IPS-20b (cell line): Measurements from ENCODE around the gene TMEM171.

Experiments used
- H3K27ac ChIP-seq: one replicate; pipeline ENCODE4 v1.5.1; 2013; ENCODE audit warnings: low read length
- H3K27me3 ChIP-seq: 2 replicates; pipeline ENCODE4 v1.6.1; 2013; ENCODE audit warnings: mild to moderate bottlenecking, low read length, inconsistent platforms; ENCODE audit not compliant: insufficient read depth
- H3K36me3 ChIP-seq: 2 replicates; pipeline ENCODE4 v1.6.1; 2013; ENCODE audit warnings: low read depth, mild to moderate bottlenecking, inconsistent platforms, low read length, moderate library complexity; ENCODE audit not compliant: insufficient read depth
- H3K4me1 ChIP-seq: 2 replicates; pipeline ENCODE4 v1.6.1; 2013; ENCODE audit warnings: mild to moderate bottlenecking, control low read depth, inconsistent platforms, low read length, moderate library complexity; ENCODE audit not compliant: insufficient read depth
- H3K4me3 ChIP-seq: 2 replicates; pipeline ENCODE4 v1.5.1; 2013; ENCODE audit warnings: mild to moderate bottlenecking, low read length, inconsistent platforms
- H3K9ac ChIP-seq: 2 replicates; pipeline ENCODE4 v1.6.1; 2013; ENCODE audit warnings: low read depth, mild to moderate bottlenecking, inconsistent platforms, low read length, moderate library complexity
- H3K9me3 ChIP-seq: 2 replicates; pipeline ENCODE4 v1.6.1; 2013; ENCODE audit warnings: mild to moderate bottlenecking, low read depth, low read length, inconsistent platforms; ENCODE audit not compliant: insufficient read depth

TMEM171 gene

GRCh38 chr5:73155271-73156222, 35.2 kb downstream of the TMEM171 start:
- Histone ChIP-seq H3K36me3 (no peaks in the 10 kb centered on the region), H3K4me1 (no peaks in the 10 kb centered on the region), H3K27me3 (no peaks in the 10 kb centered on the region), H3K27ac (no peak overlapping the region), H3K9me3 (no peaks in the 10 kb centered on the region), H3K4me3 (no peak overlapping the region), H3K9ac (no peak overlapping the region)

DNA sequence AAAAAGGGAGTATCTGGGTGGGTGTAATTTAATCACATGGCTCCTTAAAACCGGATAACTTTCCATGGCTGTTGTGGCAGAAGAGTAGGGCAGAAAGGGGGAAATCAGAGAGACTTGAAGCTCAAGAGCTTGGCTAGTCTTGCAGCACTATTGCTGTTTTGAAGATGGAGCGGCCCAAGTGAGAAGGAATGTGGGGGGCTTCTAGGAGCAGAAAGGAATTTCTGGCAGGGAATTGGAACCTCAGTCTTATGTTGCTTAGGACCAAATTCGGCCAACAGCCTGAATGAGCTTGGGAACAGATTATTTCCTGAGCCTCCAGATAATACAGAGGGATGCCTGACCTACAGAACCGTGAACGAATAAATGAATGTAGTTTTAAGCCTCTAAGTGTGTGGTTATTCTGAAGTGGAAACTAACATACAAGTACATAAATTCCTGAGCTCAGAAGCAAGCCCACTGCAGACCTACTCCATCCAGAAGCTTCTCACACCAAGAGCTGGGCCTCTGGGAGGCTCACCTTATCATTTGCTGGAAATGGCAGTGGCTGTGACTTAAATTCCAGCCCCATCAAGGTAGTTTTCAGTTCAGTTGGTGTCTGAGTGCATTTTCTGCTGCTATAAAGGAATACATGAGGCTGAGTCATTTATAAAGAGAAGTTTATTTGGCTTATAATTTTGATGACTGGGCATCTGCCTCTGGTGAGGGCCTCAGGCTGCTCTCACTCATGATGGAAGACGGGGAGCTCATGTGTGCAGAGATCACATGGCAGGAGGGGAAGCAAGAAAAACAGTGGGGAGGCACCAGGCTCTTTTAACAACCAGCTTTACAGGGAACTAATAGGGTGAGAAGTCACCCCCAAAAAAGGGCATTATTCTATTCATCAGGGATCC, 37.3 kb downstream of the TMEM171 start:
- Histone ChIP-seq H3K9ac (no peak overlapping the region), H3K27ac (no peak overlapping the region), H3K36me3 (no peaks in the 10 kb centered on the region), H3K27me3 (no peaks in the 10 kb centered on the region), H3K4me3 (no peak overlapping the region), H3K9me3 (no peaks in the 10 kb centered on the region), H3K4me1 (no peaks in the 10 kb centered on the region)

DNA sequence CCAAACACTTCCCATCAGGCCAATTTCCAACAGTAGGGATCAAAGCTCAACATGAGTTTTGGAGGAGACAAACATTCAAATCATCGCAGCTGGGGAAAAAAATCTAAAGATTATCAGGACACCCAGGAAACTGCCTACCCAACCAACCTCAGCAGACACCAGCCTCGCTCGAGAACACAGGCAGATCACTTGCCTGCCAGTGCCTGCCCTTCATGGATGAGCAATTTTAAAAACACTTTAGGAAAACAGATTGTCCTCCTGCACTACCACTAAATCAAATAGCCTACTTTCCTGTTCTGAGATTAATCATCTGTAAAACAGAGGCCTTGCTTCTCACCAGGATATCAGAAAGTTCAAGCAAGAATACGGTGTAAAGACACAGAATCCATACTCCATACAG, 37.9 kb downstream of the TMEM171 start:
- no peaks in the 10 kb centered on the region for H3K4me1 ChIP-seq
- H3K27me3 ChIP-seq: no peaks in the 10 kb centered on the region
- H3K27ac ChIP-seq: no peak overlapping the region

DNA sequence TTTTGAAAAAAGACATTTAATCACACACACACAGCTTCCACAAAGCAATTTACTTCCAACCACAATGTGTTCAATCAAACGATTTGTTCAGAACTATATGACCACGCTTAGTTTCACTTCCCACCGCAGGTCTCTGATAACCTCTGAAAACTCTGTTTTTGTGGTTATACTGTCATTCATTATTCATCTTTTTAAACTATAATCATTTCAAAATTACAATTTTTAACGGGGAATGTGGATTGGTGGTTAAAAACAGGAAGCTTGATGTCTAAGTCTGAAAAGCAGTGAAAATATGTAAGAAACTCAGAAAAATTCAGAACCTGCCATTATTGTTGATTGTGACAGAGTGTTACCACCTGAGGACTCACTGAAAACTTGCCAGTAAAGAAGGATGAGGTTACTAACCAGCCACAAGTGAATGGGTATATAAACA, 39.9 kb downstream of the TMEM171 start:
- no peak overlapping the region for H3K9ac ChIP-seq

More for the DNA sequence above, 37.9 kb downstream of the TMEM171 start:
- no peaks in the 10 kb centered on the region for H3K36me3 ChIP-seq
- no peak overlapping the region for H3K9ac ChIP-seq
- no peaks in the 10 kb centered on the region for H3K9me3 ChIP-seq
- no peak overlapping the region for H3K4me3 ChIP-seq

GRCh38 chr5:73170522-73170921, 50.1 kb downstream of the TMEM171 start:
- Histone ChIP-seq H3K9ac (no peak overlapping the region), H3K27ac (no peak overlapping the region), H3K9me3 (no peaks in the 10 kb centered on the region), H3K36me3 (no peaks in the 10 kb centered on the region), H3K27me3 (no peaks in the 10 kb centered on the region), H3K4me1 (no peaks in the 10 kb centered on the region), H3K4me3 (no peak overlapping the region)

More for the DNA sequence above, 39.9 kb downstream of the TMEM171 start:
- Histone ChIP-seq H3K4me1 (no peaks in the 10 kb centered on the region), H3K27ac (no peak overlapping the region), H3K36me3 (no peaks in the 10 kb centered on the region), H3K9me3 (no peaks in the 10 kb centered on the region), H3K4me3 (no peak overlapping the region), H3K27me3 (no peaks in the 10 kb centered on the region)

DNA sequence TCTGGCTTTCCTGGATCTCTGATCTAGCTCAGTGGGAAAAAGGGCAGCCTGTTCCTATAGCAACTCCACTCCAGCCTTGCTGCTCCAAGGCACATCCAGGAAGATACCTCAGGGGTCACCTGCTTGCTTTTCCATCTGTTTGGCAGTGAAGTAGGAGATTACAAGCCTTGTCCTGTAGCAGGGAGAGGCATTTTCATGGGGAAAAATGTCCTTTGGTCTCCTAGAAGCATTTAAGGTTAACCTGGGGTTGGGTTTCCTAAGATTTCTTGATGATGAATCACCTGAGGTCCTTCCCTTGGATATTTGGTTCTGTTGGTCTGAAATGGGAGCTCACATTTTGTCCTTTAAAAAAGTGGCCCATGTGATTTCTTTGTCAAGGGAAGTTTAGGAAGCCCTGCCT, 51.1 kb downstream of the TMEM171 start:
- Histone ChIP-seq H3K27me3 (no peaks in the 10 kb centered on the region), H3K4me3 (no peak overlapping the region), H3K27ac (no peak overlapping the region), H3K9ac (no peak overlapping the region), H3K4me1 (no peaks in the 10 kb centered on the region), H3K9me3 (no peaks in the 10 kb centered on the region), H3K36me3 (no peaks in the 10 kb centered on the region)

DNA sequence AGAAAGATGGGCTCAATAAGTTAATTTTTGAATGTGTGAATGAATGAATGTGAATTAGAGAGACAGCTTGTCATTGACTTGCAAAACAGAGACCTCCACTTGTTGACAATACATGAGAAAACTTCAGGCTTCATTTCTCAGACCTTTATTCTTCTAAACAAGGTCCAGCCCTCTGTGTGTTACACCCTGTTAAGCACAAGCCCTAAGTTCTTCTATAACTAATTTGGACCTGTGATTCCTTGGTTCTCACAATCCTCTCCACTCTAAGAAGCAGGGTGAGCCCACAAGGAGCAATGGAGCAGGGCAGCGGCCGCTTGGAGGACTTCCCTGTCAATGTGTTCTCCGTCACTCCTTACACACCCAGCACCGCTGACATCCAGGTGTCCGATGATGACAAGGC, 52.6 kb downstream of the TMEM171 start, which contains the start of gene TMEM174:
Gene TMEM174 (plus strand): TSS at position 243 of the 400 bp plus-strand sequence. CDS start 51 bp downstream, at position 294.
- Histone ChIP-seq H3K36me3 (no peaks in the 10 kb centered on the region), H3K27ac (no peak within 1 kb of the TSS), H3K9ac (no peak within 1 kb of the TSS), H3K27me3 (no peaks in the 10 kb centered on the region), H3K4me1 (no peaks in the 10 kb centered on the region), H3K4me3 (no peak within 1 kb of the TSS), H3K9me3 (no peaks in the 10 kb centered on the region)

DNA sequence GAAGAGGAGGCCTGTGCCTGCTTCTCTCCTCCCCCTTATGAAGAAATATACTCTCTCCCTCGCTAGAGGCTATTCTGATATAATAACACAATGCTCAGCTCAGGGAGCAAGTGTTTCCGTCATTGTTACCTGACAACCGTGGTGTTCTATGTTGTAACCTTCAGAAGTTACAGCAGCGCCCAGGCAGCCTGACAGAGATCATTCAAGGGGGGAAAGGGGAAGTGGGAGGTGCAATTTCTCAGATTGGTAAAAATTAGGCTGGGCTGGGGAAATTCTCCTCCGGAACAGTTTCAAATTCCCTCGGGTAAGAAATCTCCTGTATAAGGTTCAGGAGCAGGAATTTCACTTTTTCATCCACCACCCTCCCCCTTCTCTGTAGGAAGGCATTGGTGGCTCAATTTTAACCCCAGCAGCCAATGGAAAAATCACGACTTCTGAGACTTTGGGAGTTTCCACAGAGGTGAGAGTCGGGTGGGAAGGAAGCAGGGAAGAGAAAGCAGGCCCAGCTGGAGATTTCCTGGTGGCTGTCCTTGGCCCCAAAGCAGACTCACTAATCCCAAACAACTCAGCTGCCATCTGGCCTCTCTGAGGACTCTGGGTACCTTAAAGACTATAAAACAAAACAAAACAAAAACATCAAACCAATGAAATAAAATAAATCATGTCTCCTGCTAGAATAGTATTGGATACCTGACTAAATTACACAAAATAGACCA, 53.9 kb downstream of the TMEM171 start:
- Histone ChIP-seq H3K9me3 (no peaks in the 10 kb centered on the region), H3K27me3 (no peaks in the 10 kb centered on the region), H3K27ac (no peak overlapping the region), H3K36me3 (no peaks in the 10 kb centered on the region), H3K4me1 (no peaks in the 10 kb centered on the region), H3K9ac (no peak overlapping the region), H3K4me3 (no peak overlapping the region)

- Histone ChIP-seq H3K4me3 (no peak overlapping the region), H3K27ac (no peak overlapping the region), H3K4me1 (no peaks in the 10 kb centered on the region), H3K9me3 (no peaks in the 10 kb centered on the region), H3K36me3 (no peaks in the 10 kb centered on the region), H3K9ac (no peak overlapping the region), H3K27me3 (no peaks in the 10 kb centered on the region)
Observed at GRCh38 chr5:73176250-73176649, 55.9 kb downstream of the TMEM171 start.

DNA sequence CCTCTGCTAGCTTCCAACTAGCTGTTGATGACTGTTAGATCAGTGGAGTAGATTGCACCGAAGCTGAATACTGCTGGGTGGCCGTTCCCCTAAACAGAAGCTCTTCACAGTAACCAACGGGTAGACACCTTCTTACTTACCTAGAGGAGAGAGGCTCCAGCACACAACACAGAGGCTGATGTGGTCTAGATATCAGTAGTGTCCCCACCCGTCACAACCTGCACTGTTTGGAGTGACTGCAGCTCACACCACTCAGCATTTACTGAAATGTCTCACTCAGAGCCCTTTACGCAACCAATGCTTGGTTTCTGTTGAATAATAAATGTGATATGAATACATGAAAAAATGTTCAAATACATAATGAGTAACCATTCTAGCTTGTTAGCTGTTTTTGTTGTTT, 57.9 kb downstream of the TMEM171 start:
- H3K27me3 ChIP-seq: no peaks in the 10 kb centered on the region

DNA sequence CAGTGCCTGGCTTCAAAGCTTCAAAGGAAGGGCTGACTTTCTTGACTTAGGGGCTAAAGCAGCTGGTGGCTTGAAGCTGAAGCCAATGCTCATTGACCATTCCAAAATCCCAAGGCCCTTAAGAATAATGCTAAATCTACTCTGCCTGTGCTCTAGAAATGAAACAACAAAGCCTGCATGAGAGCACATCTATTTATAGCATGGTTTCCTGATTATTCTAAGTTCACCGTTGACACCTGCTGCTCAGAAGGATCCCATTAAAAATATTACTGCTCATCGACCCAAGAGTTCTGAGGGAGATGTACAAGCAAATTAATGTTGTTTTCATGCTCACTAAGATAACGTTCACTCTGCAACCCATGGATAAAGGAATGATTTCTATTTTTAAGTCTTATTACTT, 59.4 kb downstream of the TMEM171 start:
- Histone ChIP-seq H3K27me3 (no peaks in the 10 kb centered on the region), H3K9ac (no peak overlapping the region)

More for the DNA sequence above, 57.9 kb downstream of the TMEM171 start:
- Histone ChIP-seq H3K4me1 (no peaks in the 10 kb centered on the region), H3K9me3 (no peaks in the 10 kb centered on the region), H3K27ac (no peak overlapping the region), H3K4me3 (no peak overlapping the region), H3K36me3 (no peaks in the 10 kb centered on the region), H3K9ac (no peak overlapping the region)

More for the DNA sequence above, 59.4 kb downstream of the TMEM171 start:
- H3K4me1 ChIP-seq: no peaks in the 10 kb centered on the region
- H3K4me3 ChIP-seq: no peak overlapping the region
- no peak overlapping the region for H3K27ac ChIP-seq
- no peaks in the 10 kb centered on the region for H3K9me3 ChIP-seq
- no peaks in the 10 kb centered on the region for H3K36me3 ChIP-seq
